ENCODE measurements around the gene RXFP3. TPM values are rescaled to one million over a fixed set of nuclear protein-coding genes. Genes with fewer than 3 reads are reported as not detected.

RXFP3 gene
- total and polyA plus RNA-seq, 2 of the 8 experiments (the other 6 are each of a cell fraction or from before 2014, with no cell fraction given) = 0.15 TPM; not detected in 1

- Histone ChIP-seq H3K27me3 (replicated peaks in 1 of 4; ENCODE audit: control insufficient read depth in 3 of 4, extremely low read depth in 1 of 4, insufficient read depth in 3 of 4, low read length in 3 of 4) (no peaks in the 10 kb centered on the region), H2BK5ac (ENCODE audit: low read depth, low read length) (no peak overlapping the region), H3K4me3 (ENCODE audit: extremely low read depth in 1 of 4, insufficient read depth in 2 of 4, low read depth in 3 of 4, low read length in 4 of 4) (no peak overlapping the region), H2BK12ac (ENCODE audit: low read depth, low read length) (no peak overlapping the region), H2BK15ac (ENCODE audit: low read length) (no peak overlapping the region), H3K9ac (replicated peaks in 1 of 4; ENCODE audit: extremely low read depth in 1 of 4, low read depth in 3 of 4, low read length in 3 of 4) (no peak overlapping the region), H2AK5ac (ENCODE audit: low read depth, low read length) (no peak overlapping the region), H4K5ac (ENCODE audit: insufficient read length, low read depth, low read length) (no peak overlapping the region), H3K4me2 (ENCODE audit: insufficient read depth in 1 of 2, low read depth in 2 of 2, low read length in 2 of 2) (no peak overlapping the region), H4K20me1 (replicated peaks in 1 of 2; ENCODE audit: control insufficient read depth in 1 of 2, insufficient read depth in 2 of 2, low read length in 2 of 2) (no peaks in the 10 kb centered on the region), H3K27ac (ENCODE audit: low read depth, low read length) (no peak overlapping the region), H2BK20ac (ENCODE audit: low read length) (no peak overlapping the region), H3K23me2 (ENCODE audit: low read depth, low read length) (no peaks in the 10 kb centered on the region), H3K4me1 (replicated peaks in 1 of 4; ENCODE audit: control insufficient read depth in 3 of 4, insufficient read depth in 4 of 4, low read length in 3 of 4) (peaks cover 0 to 18% (median 6%) of the 10 kb centered on the region in 4 experiments; a peak in 2 of 7 replicates), H3K4ac (replicated peaks; ENCODE audit: insufficient read length, low read depth, low read length) (no peak overlapping the region), H3K36me3 (ENCODE audit: control insufficient read depth in 2 of 4, insufficient read depth in 4 of 4, low read length in 3 of 4) (no peaks in the 10 kb centered on the region), H3K56ac (replicated peaks; ENCODE audit: insufficient read length, low read depth, low read length) (no peak overlapping the region), H2BK120ac (replicated peaks; ENCODE audit: low read depth, low read length) (no peak overlapping the region), H4K91ac (replicated peaks; ENCODE audit: insufficient read length, low read length) (no peak overlapping the region), H3K14ac (ENCODE audit: insufficient read length) (no peak overlapping the region), H4K8ac (ENCODE audit: extremely low read depth, insufficient read depth, low read length) (no peak overlapping the region), H2AFZ (ENCODE audit: low read length) (no peak overlapping the region), H3K18ac (ENCODE audit: extremely low read depth, low read length) (no peak overlapping the region), H3K23ac (ENCODE audit: insufficient read length) (no peak overlapping the region), H3K9me3 (ENCODE audit: insufficient read depth in 2 of 2, low read depth in 1 of 2, low read length in 1 of 2) (no peaks in the 10 kb centered on the region), H3K79me2 (ENCODE audit: control insufficient read depth in 1 of 2, insufficient read depth in 2 of 2, low read length in 2 of 2) (no peaks in the 10 kb centered on the region), H3K79me1 (ENCODE audit: low read depth, low read length) (no peaks in the 10 kb centered on the region)
- WGBS, 2 experiments (ENCODE audit: extremely low coverage in 1 of 2, insufficient coverage in 1 of 2, insufficient read length in 1 of 2, insufficient replicate concordance in 2 of 2, low coverage in 1 of 2, low lambda C conversion rate in 2 of 2, missing lambda C conversion rate in 1 of 2) = 100% methylated on average over 1 of the region's 1 CpG; no CpG with 5 or more reads in 1 of the 2 experiments
- FAIRE-seq (no peak), DNase-seq (ENCODE audit: low read depth in 1 of 2, low spot score in 2 of 2) (no peak)
- ChIA-PET POLR2A (ENCODE audit: partially characterized antibody) (no interaction called here), CTCF (ENCODE audit: partially characterized antibody) (interaction anchor here (1.0 to 1.9 kb wide), 3 partner anchors 21 to 436 kb away, joined by 3 to 6 read pairs (median 4); partner anchors contain the start of gene RXFP3)
- TF ChIP-seq JUN (IDR thresholded peaks at IDR 0.05; ENCODE audit: low read depth, low read length) (no peak), NANOG (IDR thresholded peaks at IDR 0.05; ENCODE audit: insufficient read depth, low read depth, low read length, poor library complexity, severe bottlenecking) (no peak), KDM4A (IDR thresholded peaks at IDR 0.05; ENCODE audit: low read depth, low read length, severe bottlenecking) (no peak), SRF (IDR thresholded peaks at IDR 0.05; ENCODE audit: low read depth, low read length) (no peak), CBX5 (IDR thresholded peaks at IDR 0.05; ENCODE audit: low read depth, low read length) (no peak), RXRA (IDR thresholded peaks at IDR 0.05; ENCODE audit: insufficient read depth, low read depth, low read length) (no peak), TCF12 (IDR thresholded peaks at IDR 0.05; ENCODE audit: low read depth, low read length) (no peak), CREB1 (IDR thresholded peaks at IDR 0.05) (no peak), KDM1A (IDR thresholded peaks at IDR 0.05; ENCODE audit: borderline replicate concordance, low read length) (no peak), MAFK (IDR thresholded peaks at IDR 0.05; ENCODE audit: low read depth, low read length) (no peak)
Measured at GRCh38 chr5:33976307-33976706, 40.1 kb downstream of the RXFP3 start.
